Ramos (cell line): Measurements from ENCODE around the gene EEF1A1.
"Not testable (repeated sequence)": the region's sequence is repeated elsewhere in the genome, so short reads cannot be mapped to it uniquely, and the experiment has no call there.

Experiments used
- in situ Hi-C: fragments of 300-500 bp; cut with MboI; formaldehyde crosslinking; loops from one replicate; pipeline ENCODE4 v1.14.3; 2022; ENCODE audit warnings: low sequenced_read_pairs; ENCODE audit not compliant: unreplicated experiment

EEF1A1 gene

GRCh38 chr6:73538116-73538779 is 17.4 kb upstream of the EEF1A1 start:
- in situ Hi-C loops, result no loop called here

- in situ Hi-C loops, result no loop called here
These were observed 16.8 kb upstream of the EEF1A1 start for GRCh38 chr6:73537677-73538076.

- in situ Hi-C loops, result no loop called here
These were observed 13.8 kb upstream of the EEF1A1 start for GRCh38 chr6:73534628-73535027.

- in situ Hi-C loops, result no loop called here
These were observed 11.5 kb upstream of the EEF1A1 start for GRCh38 chr6:73532293-73532692.

GRCh38 chr6:73528897-73529296 is 8.1 kb upstream of the EEF1A1 start:
- in situ Hi-C loops, result no loop called here

GRCh38 chr6:73525546-73526330 is 4.9 kb upstream of the EEF1A1 start:
- in situ Hi-C loops, result no loop called here

- in situ Hi-C loops, result no loop called here
These were observed 2.7 kb upstream of the EEF1A1 start for GRCh38 chr6:73523434-73524123.

GRCh38 chr6:73521351-73521985 is 636 bp upstream of the EEF1A1 start:
- in situ Hi-C loops, result no loop called here

- in situ Hi-C loops, result no loop called here
These were observed 725 bp downstream of the EEF1A1 start for GRCh38 chr6:73519926-73520687.

- in situ Hi-C loops, result not testable (repeated sequence)
These were observed 1.6 kb downstream of the EEF1A1 start for GRCh38 chr6:73518982-73519881.

GRCh38 chr6:73518100-73518981 is 2.5 kb downstream of the EEF1A1 start:
- in situ Hi-C loops, result not testable (repeated sequence)

GRCh38 chr6:73516514-73517489 is 4.0 kb downstream of the EEF1A1 start:
- in situ Hi-C loops, result no loop called here

- in situ Hi-C loops, result no loop called here
These were observed 5.6 kb downstream of the EEF1A1 start for GRCh38 chr6:73515204-73515655.

- in situ Hi-C loops, result no loop called here
These were observed 6.1 kb downstream of the EEF1A1 start for GRCh38 chr6:73514746-73515110.

GRCh38 chr6:73513496-73513854 is 7.4 kb downstream of the EEF1A1 start:
- in situ Hi-C loops, result no loop called here

- in situ Hi-C loops, result no loop called here
These were observed 9.0 kb downstream of the EEF1A1 start for GRCh38 chr6:73511796-73512195.

- in situ Hi-C loops, result no loop called here
These were observed 11.0 kb downstream of the EEF1A1 start for GRCh38 chr6:73509851-73510250.
